GM23338 (cell line): ENCODE measurements around the gene USP27X. TPM values are rescaled to one million over a fixed set of nuclear protein-coding genes. Genes with fewer than 3 reads are reported as not detected.

Experiments
- ATAC-seq: fragments of 200-7000 bp; cut with Tn5 transposase; 3 replicates; pipeline ENCODE4 v1.9.1; 2020
- DNase-seq: peaks from one replicate; pipeline ENCODE4 v3.0.0-alpha.2; 2015; ENCODE audit warnings: low spot score
- H2AFZ ChIP-seq: fragments of 200-600 bp; sonication (generic); 2 replicates; pipeline ENCODE4 v1.8.0; 2016; ENCODE audit warnings: antibody characterized with exemption, mild to moderate bottlenecking, moderate library complexity
- H3F3A ChIP-seq: fragments of 200-600 bp; sonication (generic); replicated peaks from 2 replicates; pipeline ENCODE4 v1.8.0; 2017; ENCODE audit warnings: antibody characterized with exemption, mixed run types, low read depth
- H3K27ac ChIP-seq: fragments of 200-600 bp; sonication (generic); 2 replicates; pipeline ENCODE4 v1.6.1; 2016; ENCODE audit warnings: low read depth
- H3K27me3 ChIP-seq: fragments of 200-600 bp; sonication (generic); 2 replicates; pipeline ENCODE4 v1.8.0; 2016; ENCODE audit warnings: mild to moderate bottlenecking, mixed run types, moderate library complexity; ENCODE audit not compliant: insufficient read depth
- H3K36me3 ChIP-seq: fragments of 200-600 bp; sonication (generic); 2 replicates; pipeline ENCODE4 v1.8.0; 2016; ENCODE audit warnings: mild to moderate bottlenecking; ENCODE audit not compliant: insufficient read depth
- H3K4me1 ChIP-seq: fragments of 200-600 bp; sonication (generic); 2 replicates; pipeline ENCODE4 v1.8.0; 2016; ENCODE audit warnings: mild to moderate bottlenecking, moderate library complexity; ENCODE audit not compliant: insufficient read depth
- H3K4me2 ChIP-seq: fragments of 200-600 bp; sonication (generic); 2 replicates; pipeline ENCODE4 v1.7.1; 2017; ENCODE audit warnings: mixed run types
- H3K4me3 ChIP-seq: fragments of 200-600 bp; sonication (generic); 2 replicates; pipeline ENCODE4 v1.6.1; 2016; ENCODE audit warnings: mixed run types
- H3K79me2 ChIP-seq: fragments of 200-600 bp; sonication (generic); replicated peaks from 2 replicates; pipeline ENCODE4 v1.8.0; 2017; ENCODE audit warnings: mild to moderate bottlenecking; ENCODE audit not compliant: insufficient read depth
- H3K9me2 ChIP-seq: fragments of 200-600 bp; sonication (generic); 2 replicates; pipeline ENCODE4 v1.8.0; 2017; ENCODE audit not compliant: insufficient read depth
- H4K20me1 ChIP-seq: fragments of 200-600 bp; sonication (generic); replicated peaks from 2 replicates; pipeline ENCODE4 v1.8.0; 2017; ENCODE audit warnings: mild to moderate bottlenecking; ENCODE audit not compliant: insufficient read depth
- H3K27ac Mint-ChIP-seq: 2 replicates; pipeline ENCODE4 v1.8.0; 2020; ENCODE audit warnings: inconsistent platforms, mild to moderate bottlenecking, moderate library complexity, mixed read lengths
- H3K27me3 Mint-ChIP-seq: 3 replicates; pipeline ENCODE4 v1.8.0; 2022; ENCODE audit warnings: low read depth, mild to moderate bottlenecking, moderate library complexity, mixed read lengths, inconsistent platforms; ENCODE audit not compliant: insufficient read depth, poor library complexity
- H3K36me3 Mint-ChIP-seq: 3 replicates; pipeline ENCODE4 v1.8.0; 2021; ENCODE audit warnings: low read depth, mild to moderate bottlenecking, inconsistent platforms, moderate library complexity, mixed read lengths
- H3K4me1 Mint-ChIP-seq: 3 replicates; pipeline ENCODE4 v1.8.0; 2020; ENCODE audit warnings: mild to moderate bottlenecking, inconsistent platforms, mixed read lengths
- H3K4me3 Mint-ChIP-seq: 3 replicates; pipeline ENCODE4 v1.8.0; 2021; ENCODE audit warnings: moderate library complexity, mild to moderate bottlenecking, inconsistent platforms, mixed read lengths
- H3K9me3 Mint-ChIP-seq: 3 replicates; pipeline ENCODE4 v1.8.0; 2020; ENCODE audit warnings: moderate library complexity, mild to moderate bottlenecking, inconsistent platforms, mixed read lengths
- CREB1 ChIP-seq: fragments of 250-450 bp; sonication (Bioruptor Pico); IDR thresholded peaks from 2 replicates; pipeline ENCODE4 v1.5.0; 2020; ENCODE audit warnings: low read depth, mild to moderate bottlenecking, moderate library complexity
- EZH2 ChIP-seq: fragments of 200-600 bp; sonication (generic); IDR thresholded peaks from one replicate; pipeline ENCODE4 v1.8.0; 2017; ENCODE audit warnings: antibody characterized with exemption, mild to moderate bottlenecking, low read depth; ENCODE audit not compliant: unreplicated experiment
- EZH2phosphoT487 ChIP-seq: fragments of 200-600 bp; sonication (generic); IDR thresholded peaks from one replicate; pipeline ENCODE4 v1.8.1; 2018; ENCODE audit warnings: antibody characterized with exemption; ENCODE audit not compliant: unreplicated experiment
- JUNB ChIP-seq: IDR thresholded peaks from one replicate; pipeline ENCODE4 v1.6.1; 2016; ENCODE audit warnings: antibody characterized with exemption; ENCODE audit not compliant: unreplicated experiment
- STAT1 ChIP-seq: IDR thresholded peaks from one replicate; pipeline ENCODE4 v1.6.1; 2016; ENCODE audit warnings: antibody characterized with exemption; ENCODE audit not compliant: unreplicated experiment
- ZNF114 ChIP-seq: fragments of 250-450 bp; sonication (Bioruptor Pico); IDR thresholded peaks from 2 replicates; pipeline ENCODE4 v1.5.0; 2020; ENCODE audit warnings: mild to moderate bottlenecking, moderate library complexity
- polyA plus RNA-seq: library from polyadenylated mRNA; unstranded; fragments of >200 nt; fragmentation: Nextera tagmentation; extraction: Ambion mirVana; gene quantifications from 2 replicates; pipeline ENCODE4 v1.2.1, GENCODE V29; 2016
- total RNA-seq: library from RNA; depleted of rRNA; stranded (reverse); fragments of >200 nt; shearing (Covaris generic); gene quantifications from 2 replicates; pipeline ENCODE4 v1.2.3, GENCODE V29; 2014
- TF ChIP-seq, protein P1 (sequence below): fragments of 250-450 bp; sonication (Bioruptor Pico); IDR thresholded peaks from 2 replicates; pipeline ENCODE4 v1.5.0; 2020; ENCODE audit warnings: mild to moderate bottlenecking, moderate library complexity
- TF ChIP-seq, protein P2 (sequence below): IDR thresholded peaks from one replicate; pipeline ENCODE4 v1.6.1; 2018; ENCODE audit warnings: antibody characterized with exemption; ENCODE audit not compliant: unreplicated experiment
- TF ChIP-seq, protein P3 (sequence below), 2 experiments: fragments of 200-600 bp in 1 of 2; sonication (generic) in 1 of 2; conservative IDR thresholded peaks; 2 replicates each; pipeline versions ENCODE4 v1.5.1 to v1.6.1; 2016 to 2017; ENCODE audit warnings: antibody characterized with exemption in 2 of 2, low read depth in 2 of 2, mild to moderate bottlenecking in 2 of 2, moderate library complexity in 1 of 2

The USP27X gene
- total and polyA plus RNA-seq, 2 experiments from 2014 or later, result 1.1 to 5.0 TPM

DNA sequence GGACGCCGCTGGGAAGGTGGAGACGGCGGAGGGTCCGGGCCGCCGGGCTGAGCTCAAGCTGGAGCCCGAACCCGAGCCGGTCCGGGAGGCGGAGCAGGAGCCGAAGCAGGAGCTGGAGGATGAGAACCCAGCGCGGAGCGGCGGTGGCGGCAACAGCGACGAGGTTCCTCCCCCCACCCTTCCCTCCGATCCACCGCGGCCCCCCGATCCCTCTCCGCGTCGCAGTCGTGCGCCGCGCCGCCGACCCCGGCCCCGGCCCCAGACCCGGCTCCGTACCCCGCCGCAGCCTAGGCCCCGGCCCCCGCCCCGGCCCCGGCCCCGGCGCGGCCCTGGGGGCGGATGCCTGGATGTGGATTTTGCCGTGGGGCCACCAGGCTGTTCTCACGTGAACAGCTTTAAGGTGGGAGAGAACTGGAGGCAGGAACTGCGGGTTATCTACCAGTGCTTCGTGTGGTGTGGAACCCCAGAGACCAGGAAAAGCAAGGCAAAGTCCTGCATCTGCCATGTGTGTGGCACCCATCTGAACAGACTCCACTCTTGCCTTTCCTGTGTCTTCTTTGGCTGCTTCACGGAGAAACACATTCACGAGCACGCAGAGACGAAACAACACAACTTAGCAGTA is 483 bp downstream of the USP27X start:
- ATAC-seq, result peak; percentile 18
- Mint-ChIP-seq H3K36me3 (peaks cover 4% of the 10 kb centered on the region; the same call in 2 of the 3 replicates), H3K4me3 (peak overlapping the region; percentile 81), H3K27me3 (peaks cover 2% of the 10 kb centered on the region), H3K9me3 (no peaks in the 10 kb centered on the region), H3K4me1 (peaks cover 12% of the 10 kb centered on the region; the same call in 2 of the 3 replicates), H3K27ac (no peak overlapping the region)
- Histone ChIP-seq H2AFZ (no peak overlapping the region), H3K4me3 (peak overlapping the region; percentile 71), H3K4me2 (peak overlapping the region; percentile 78), H3K9me2 (no peaks in the 10 kb centered on the region), H3K79me2 (no peaks in the 10 kb centered on the region), H4K20me1 (no peaks in the 10 kb centered on the region), H3K4me1 (no peaks in the 10 kb centered on the region; the same call in 1 of the 2 replicates), H3K27ac (no peak overlapping the region), H3K36me3 (no peaks in the 10 kb centered on the region), H3K27me3 (0 out of 2 replicates have a peak, but pooled peaks cover 2% of the 10 kb centered on the region), H3F3A (no peaks in the 10 kb centered on the region)
- TF ChIP-seq, protein P1, sequence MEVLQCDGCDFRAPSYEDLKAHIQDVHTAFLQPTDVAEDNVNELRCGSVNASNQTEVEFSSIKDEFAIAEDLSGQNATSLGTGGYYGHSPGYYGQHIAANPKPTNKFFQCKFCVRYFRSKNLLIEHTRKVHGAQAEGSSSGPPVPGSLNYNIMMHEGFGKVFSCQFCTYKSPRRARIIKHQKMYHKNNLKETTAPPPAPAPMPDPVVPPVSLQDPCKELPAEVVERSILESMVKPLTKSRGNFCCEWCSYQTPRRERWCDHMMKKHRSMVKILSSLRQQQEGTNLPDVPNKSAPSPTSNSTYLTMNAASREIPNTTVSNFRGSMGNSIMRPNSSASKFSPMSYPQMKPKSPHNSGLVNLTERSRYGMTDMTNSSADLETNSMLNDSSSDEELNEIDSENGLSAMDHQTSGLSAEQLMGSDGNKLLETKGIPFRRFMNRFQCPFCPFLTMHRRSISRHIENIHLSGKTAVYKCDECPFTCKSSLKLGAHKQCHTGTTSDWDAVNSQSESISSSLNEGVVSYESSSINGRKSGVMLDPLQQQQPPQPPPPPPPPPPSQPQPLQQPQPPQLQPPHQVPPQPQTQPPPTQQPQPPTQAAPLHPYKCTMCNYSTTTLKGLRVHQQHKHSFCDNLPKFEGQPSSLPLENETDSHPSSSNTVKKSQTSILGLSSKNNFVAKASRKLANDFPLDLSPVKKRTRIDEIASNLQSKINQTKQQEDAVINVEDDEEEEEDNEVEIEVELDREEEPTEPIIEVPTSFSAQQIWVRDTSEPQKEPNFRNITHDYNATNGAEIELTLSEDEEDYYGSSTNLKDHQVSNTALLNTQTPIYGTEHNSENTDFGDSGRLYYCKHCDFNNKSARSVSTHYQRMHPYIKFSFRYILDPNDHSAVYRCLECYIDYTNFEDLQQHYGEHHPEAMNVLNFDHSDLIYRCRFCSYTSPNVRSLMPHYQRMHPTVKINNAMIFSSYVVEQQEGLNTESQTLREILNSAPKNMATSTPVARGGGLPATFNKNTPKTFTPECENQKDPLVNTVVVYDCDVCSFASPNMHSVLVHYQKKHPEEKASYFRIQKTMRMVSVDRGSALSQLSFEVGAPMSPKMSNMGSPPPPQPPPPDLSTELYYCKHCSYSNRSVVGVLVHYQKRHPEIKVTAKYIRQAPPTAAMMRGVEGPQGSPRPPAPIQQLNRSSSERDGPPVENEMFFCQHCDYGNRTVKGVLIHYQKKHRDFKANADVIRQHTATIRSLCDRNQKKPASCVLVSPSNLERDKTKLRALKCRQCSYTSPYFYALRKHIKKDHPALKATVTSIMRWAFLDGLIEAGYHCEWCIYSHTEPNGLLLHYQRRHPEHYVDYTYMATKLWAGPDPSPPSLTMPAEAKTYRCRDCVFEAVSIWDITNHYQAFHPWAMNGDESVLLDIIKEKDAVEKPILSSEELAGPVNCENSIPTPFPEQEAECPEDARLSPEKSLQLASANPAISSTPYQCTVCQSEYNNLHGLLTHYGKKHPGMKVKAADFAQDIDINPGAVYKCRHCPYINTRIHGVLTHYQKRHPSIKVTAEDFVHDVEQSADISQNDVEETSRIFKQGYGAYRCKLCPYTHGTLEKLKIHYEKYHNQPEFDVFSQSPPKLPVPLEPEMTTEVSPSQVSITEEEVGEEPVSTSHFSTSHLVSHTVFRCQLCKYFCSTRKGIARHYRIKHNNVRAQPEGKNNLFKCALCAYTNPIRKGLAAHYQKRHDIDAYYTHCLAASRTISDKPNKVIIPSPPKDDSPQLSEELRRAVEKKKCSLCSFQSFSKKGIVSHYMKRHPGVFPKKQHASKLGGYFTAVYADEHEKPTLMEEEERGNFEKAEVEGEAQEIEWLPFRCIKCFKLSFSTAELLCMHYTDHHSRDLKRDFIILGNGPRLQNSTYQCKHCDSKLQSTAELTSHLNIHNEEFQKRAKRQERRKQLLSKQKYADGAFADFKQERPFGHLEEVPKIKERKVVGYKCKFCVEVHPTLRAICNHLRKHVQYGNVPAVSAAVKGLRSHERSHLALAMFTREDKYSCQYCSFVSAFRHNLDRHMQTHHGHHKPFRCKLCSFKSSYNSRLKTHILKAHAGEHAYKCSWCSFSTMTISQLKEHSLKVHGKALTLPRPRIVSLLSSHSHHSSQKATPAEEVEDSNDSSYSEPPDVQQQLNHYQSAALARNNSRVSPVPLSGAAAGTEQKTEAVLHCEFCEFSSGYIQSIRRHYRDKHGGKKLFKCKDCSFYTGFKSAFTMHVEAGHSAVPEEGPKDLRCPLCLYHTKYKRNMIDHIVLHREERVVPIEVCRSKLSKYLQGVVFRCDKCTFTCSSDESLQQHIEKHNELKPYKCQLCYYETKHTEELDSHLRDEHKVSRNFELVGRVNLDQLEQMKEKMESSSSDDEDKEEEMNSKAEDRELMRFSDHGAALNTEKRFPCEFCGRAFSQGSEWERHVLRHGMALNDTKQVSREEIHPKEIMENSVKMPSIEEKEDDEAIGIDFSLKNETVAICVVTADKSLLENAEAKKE (CRISPR knock-in tag), result no peak
- no peak for TF ChIP-seq EZH2
- TF ChIP-seq, protein P2, sequence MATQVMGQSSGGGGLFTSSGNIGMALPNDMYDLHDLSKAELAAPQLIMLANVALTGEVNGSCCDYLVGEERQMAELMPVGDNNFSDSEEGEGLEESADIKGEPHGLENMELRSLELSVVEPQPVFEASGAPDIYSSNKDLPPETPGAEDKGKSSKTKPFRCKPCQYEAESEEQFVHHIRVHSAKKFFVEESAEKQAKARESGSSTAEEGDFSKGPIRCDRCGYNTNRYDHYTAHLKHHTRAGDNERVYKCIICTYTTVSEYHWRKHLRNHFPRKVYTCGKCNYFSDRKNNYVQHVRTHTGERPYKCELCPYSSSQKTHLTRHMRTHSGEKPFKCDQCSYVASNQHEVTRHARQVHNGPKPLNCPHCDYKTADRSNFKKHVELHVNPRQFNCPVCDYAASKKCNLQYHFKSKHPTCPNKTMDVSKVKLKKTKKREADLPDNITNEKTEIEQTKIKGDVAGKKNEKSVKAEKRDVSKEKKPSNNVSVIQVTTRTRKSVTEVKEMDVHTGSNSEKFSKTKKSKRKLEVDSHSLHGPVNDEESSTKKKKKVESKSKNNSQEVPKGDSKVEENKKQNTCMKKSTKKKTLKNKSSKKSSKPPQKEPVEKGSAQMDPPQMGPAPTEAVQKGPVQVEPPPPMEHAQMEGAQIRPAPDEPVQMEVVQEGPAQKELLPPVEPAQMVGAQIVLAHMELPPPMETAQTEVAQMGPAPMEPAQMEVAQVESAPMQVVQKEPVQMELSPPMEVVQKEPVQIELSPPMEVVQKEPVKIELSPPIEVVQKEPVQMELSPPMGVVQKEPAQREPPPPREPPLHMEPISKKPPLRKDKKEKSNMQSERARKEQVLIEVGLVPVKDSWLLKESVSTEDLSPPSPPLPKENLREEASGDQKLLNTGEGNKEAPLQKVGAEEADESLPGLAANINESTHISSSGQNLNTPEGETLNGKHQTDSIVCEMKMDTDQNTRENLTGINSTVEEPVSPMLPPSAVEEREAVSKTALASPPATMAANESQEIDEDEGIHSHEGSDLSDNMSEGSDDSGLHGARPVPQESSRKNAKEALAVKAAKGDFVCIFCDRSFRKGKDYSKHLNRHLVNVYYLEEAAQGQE, result no peak
- TF ChIP-seq STAT1, result no peak
- no peak for TF ChIP-seq ZNF114 (CRISPR knock-in tag)
- TF ChIP-seq CREB1, result no peak
- TF ChIP-seq, protein P3, sequence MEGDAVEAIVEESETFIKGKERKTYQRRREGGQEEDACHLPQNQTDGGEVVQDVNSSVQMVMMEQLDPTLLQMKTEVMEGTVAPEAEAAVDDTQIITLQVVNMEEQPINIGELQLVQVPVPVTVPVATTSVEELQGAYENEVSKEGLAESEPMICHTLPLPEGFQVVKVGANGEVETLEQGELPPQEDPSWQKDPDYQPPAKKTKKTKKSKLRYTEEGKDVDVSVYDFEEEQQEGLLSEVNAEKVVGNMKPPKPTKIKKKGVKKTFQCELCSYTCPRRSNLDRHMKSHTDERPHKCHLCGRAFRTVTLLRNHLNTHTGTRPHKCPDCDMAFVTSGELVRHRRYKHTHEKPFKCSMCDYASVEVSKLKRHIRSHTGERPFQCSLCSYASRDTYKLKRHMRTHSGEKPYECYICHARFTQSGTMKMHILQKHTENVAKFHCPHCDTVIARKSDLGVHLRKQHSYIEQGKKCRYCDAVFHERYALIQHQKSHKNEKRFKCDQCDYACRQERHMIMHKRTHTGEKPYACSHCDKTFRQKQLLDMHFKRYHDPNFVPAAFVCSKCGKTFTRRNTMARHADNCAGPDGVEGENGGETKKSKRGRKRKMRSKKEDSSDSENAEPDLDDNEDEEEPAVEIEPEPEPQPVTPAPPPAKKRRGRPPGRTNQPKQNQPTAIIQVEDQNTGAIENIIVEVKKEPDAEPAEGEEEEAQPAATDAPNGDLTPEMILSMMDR (conservative IDR thresholded peaks at IDR 0.05; ENCODE audit: low read depth in 2 of 2), result no peak
- no peak for TF ChIP-seq EZH2phosphoT487
- TF ChIP-seq JUNB, result no peak
- DNase-seq, result no peak
